GM23248 (cell line): ENCODE measurements around the gene RBM38. TPM values are rescaled to one million over a fixed set of nuclear protein-coding genes. Genes with fewer than 3 reads are reported as not detected.

Experiments used
- DNase-seq: peaks from one replicate; pipeline ENCODE4 v3.0.0-alpha.2; 2015
- H2AFZ ChIP-seq: fragments of 200-600 bp; sonication (generic); 2 replicates; pipeline ENCODE4 v1.6.1; 2016; ENCODE audit warnings: antibody characterized with exemption
- H3F3A ChIP-seq: fragments of 200-600 bp; sonication (generic); 2 replicates; pipeline ENCODE4 v1.6.1; 2016; ENCODE audit warnings: mild to moderate bottlenecking, antibody characterized with exemption, mixed run types; ENCODE audit not compliant: insufficient read depth
- H3K27ac ChIP-seq: fragments of 200-600 bp; sonication (generic); 2 replicates; pipeline ENCODE4 v1.5.1; 2016; ENCODE audit warnings: mild to moderate bottlenecking
- H3K27me3 ChIP-seq: fragments of 200-600 bp; sonication (generic); replicated peaks from 2 replicates; pipeline ENCODE4 v1.6.1; 2016; ENCODE audit warnings: mild to moderate bottlenecking; ENCODE audit not compliant: insufficient read depth
- H3K36me3 ChIP-seq: fragments of 200-600 bp; sonication (generic); 2 replicates; pipeline ENCODE4 v1.6.1; 2016; ENCODE audit warnings: low read depth, mild to moderate bottlenecking
- H3K4me1 ChIP-seq: fragments of 200-600 bp; sonication (generic); 2 replicates; pipeline ENCODE4 v1.6.1; 2016; ENCODE audit warnings: mild to moderate bottlenecking; ENCODE audit not compliant: insufficient read depth
- H3K4me2 ChIP-seq: fragments of 200-600 bp; sonication (generic); one replicate; pipeline ENCODE4 v1.6.1; 2016; ENCODE audit warnings: mild to moderate bottlenecking; ENCODE audit not compliant: unreplicated experiment
- H3K4me3 ChIP-seq: fragments of 200-600 bp; sonication (generic); 2 replicates; pipeline ENCODE4 v1.5.1; 2016; ENCODE audit warnings: mild to moderate bottlenecking
- H3K79me2 ChIP-seq: fragments of 200-600 bp; sonication (generic); 2 replicates; pipeline ENCODE4 v1.6.1; 2016; ENCODE audit warnings: mild to moderate bottlenecking; ENCODE audit not compliant: insufficient read depth
- H3K9ac ChIP-seq: fragments of 200-600 bp; sonication (generic); 2 replicates; pipeline ENCODE4 v1.6.1; 2016; ENCODE audit warnings: mild to moderate bottlenecking
- H3K9me2 ChIP-seq: fragments of 200-600 bp; sonication (generic); 2 replicates; pipeline ENCODE4 v1.6.1; 2016; ENCODE audit warnings: mixed run types, mild to moderate bottlenecking, moderate library complexity; ENCODE audit not compliant: insufficient read depth
- H3K9me3 ChIP-seq: fragments of 200-600 bp; sonication (generic); one replicate; pipeline ENCODE4 v1.6.1; 2017; ENCODE audit warnings: low read depth
- H4K20me1 ChIP-seq: fragments of 200-600 bp; sonication (generic); 2 replicates; pipeline ENCODE4 v1.6.0; 2016; ENCODE audit not compliant: insufficient read depth
- EZH2 ChIP-seq: fragments of 200-600 bp; sonication (generic); IDR thresholded peaks from 2 replicates; pipeline ENCODE4 v1.6.1; 2018; ENCODE audit warnings: antibody characterized with exemption, mild to moderate bottlenecking; ENCODE audit not compliant: insufficient read depth, poor library complexity, severe bottlenecking
- EZH2phosphoT487 ChIP-seq: fragments of 200-600 bp; sonication (generic); IDR thresholded peaks from 2 replicates; pipeline ENCODE4 v1.6.1; 2018; ENCODE audit warnings: antibody characterized with exemption, moderate library complexity, mild to moderate bottlenecking, low read depth; ENCODE audit not compliant: insufficient read depth
- WGBS, 2 experiments: methylation state at CpG; one replicate each; pipeline ENCODE4 v1.1.6; 2015 to 2017; ENCODE audit warnings: low lambda C conversion rate in 2 of 2, low coverage in 1 of 2; ENCODE audit errors: missing lambda C conversion rate in 2 of 2; 5-methylcytosine and 5-hydroxymethylcytosine counted together
- in situ Hi-C: fragments of 300-500 bp; cut with MboI; formaldehyde crosslinking; loops from 2 replicates; pipeline ENCODE4 v1.15.0; 2020
- polyA plus RNA-seq: library from polyadenylated mRNA; unstranded; fragments of >200 nt; fragmentation: Nextera tagmentation; extraction: Ambion mirVana; gene quantifications from 2 replicates; pipeline ENCODE4 v1.2.1, GENCODE V29; 2016
- total RNA-seq: library from RNA; depleted of rRNA; stranded (reverse); fragments of >200 nt; shearing (Covaris generic); gene quantifications from 2 replicates; pipeline ENCODE4 v1.2.3, GENCODE V29; 2014

RBM38 gene
- total and polyA plus RNA-seq, 2 experiments from 2014 or later: 1.3 to 8.1 TPM

- no peaks in the 10 kb centered on the region for H3K79me2 ChIP-seq
- no peak overlapping the region for H2AFZ ChIP-seq
- in situ Hi-C loops: no loop called here
- no peaks in the 10 kb centered on the region for H4K20me1 ChIP-seq
- H3K9ac ChIP-seq: no peak overlapping the region
- H3K4me3 ChIP-seq: no peak overlapping the region
- DNase-seq: no peak
- H3K27me3 ChIP-seq: no peaks in the 10 kb centered on the region
- no peaks in the 10 kb centered on the region for H3K36me3 ChIP-seq
- H3K9me2 ChIP-seq: no peaks in the 10 kb centered on the region
- H3K27ac ChIP-seq: no peak overlapping the region
- no peaks in the 10 kb centered on the region for H3K9me3 ChIP-seq
- TF ChIP-seq EZH2 (no peak), EZH2phosphoT487 (no peak)
- no peak overlapping the region for H3K4me2 ChIP-seq
- peaks cover 7% of the 10 kb centered on the region for H3K4me1 ChIP-seq
- WGBS, 2 experiments: 84% methylated on average over 18 of the region's 18 CpGs
- H3F3A ChIP-seq: no peaks in the 10 kb centered on the region
Observed at GRCh38 chr20:57443349-57444265, 52.4 kb downstream of the RBM38 start.

- Histone ChIP-seq H3K9me2 (no peaks in the 10 kb centered on the region), H2AFZ (no peak overlapping the region), H3K36me3 (no peaks in the 10 kb centered on the region), H3K9ac (no peak overlapping the region), H3F3A (no peaks in the 10 kb centered on the region), H4K20me1 (no peaks in the 10 kb centered on the region), H3K4me1 (peaks cover 7% of the 10 kb centered on the region), H3K27ac (no peak overlapping the region), H3K79me2 (no peaks in the 10 kb centered on the region), H3K27me3 (no peaks in the 10 kb centered on the region), H3K4me2 (no peak overlapping the region), H3K9me3 (no peaks in the 10 kb centered on the region), H3K4me3 (no peak overlapping the region)
- in situ Hi-C loops: no loop called here
- DNase-seq: no peak
- TF ChIP-seq EZH2 (no peak), EZH2phosphoT487 (no peak)
- WGBS, 2 experiments: 84 to 87% methylated on average over 16 of the region's 16 CpGs
Observed at GRCh38 chr20:57444394-57445048, 53.3 kb downstream of the RBM38 start.

- TF ChIP-seq EZH2 (no peak), EZH2phosphoT487 (no peak)
- peak; percentile 94 for DNase-seq
- 34 to 36% methylated on average over 10 of the region's 10 CpGs for WGBS, 2 experiments
- H3K27ac ChIP-seq: no peak overlapping the region
- H3K4me1 ChIP-seq: peaks cover 7% of the 10 kb centered on the region
- H4K20me1 ChIP-seq: no peaks in the 10 kb centered on the region
- no peaks in the 10 kb centered on the region for H3K27me3 ChIP-seq
- no peaks in the 10 kb centered on the region for H3F3A ChIP-seq
- H3K79me2 ChIP-seq: no peaks in the 10 kb centered on the region
- no peak overlapping the region for H3K4me3 ChIP-seq
- in situ Hi-C loops: no loop called here
- H2AFZ ChIP-seq: no peak overlapping the region
- peak overlapping the region; percentile 72 for H3K4me2 ChIP-seq
- H3K36me3 ChIP-seq: no peaks in the 10 kb centered on the region
- no peak overlapping the region for H3K9ac ChIP-seq
- H3K9me2 ChIP-seq: no peaks in the 10 kb centered on the region
- H3K9me3 ChIP-seq: no peaks in the 10 kb centered on the region
Observed at GRCh38 chr20:57445298-57445697, 54.1 kb downstream of the RBM38 start.

- peak overlapping the region; percentile 32 for H3K4me2 ChIP-seq
- H3F3A ChIP-seq: no peaks in the 10 kb centered on the region
- WGBS, 2 experiments: 60 to 63% methylated on average over 3 of the region's 3 CpGs
- H3K27ac ChIP-seq: no peak overlapping the region
- peaks cover 7% of the 10 kb centered on the region for H3K4me1 ChIP-seq
- H3K36me3 ChIP-seq: no peaks in the 10 kb centered on the region
- H3K9me2 ChIP-seq: no peaks in the 10 kb centered on the region
- H3K9me3 ChIP-seq: no peaks in the 10 kb centered on the region
- TF ChIP-seq EZH2 (no peak), EZH2phosphoT487 (no peak)
- no peak overlapping the region for H2AFZ ChIP-seq
- in situ Hi-C loops: no loop called here
- H3K27me3 ChIP-seq: peaks cover 2% of the 10 kb centered on the region; the same call in 1 of the 2 replicates
- H3K9ac ChIP-seq: no peak overlapping the region
- no peaks in the 10 kb centered on the region for H3K79me2 ChIP-seq
- H4K20me1 ChIP-seq: no peaks in the 10 kb centered on the region
- H3K4me3 ChIP-seq: no peak overlapping the region
- DNase-seq: no peak
Observed at GRCh38 chr20:57445774-57446173, 54.6 kb downstream of the RBM38 start.
